COLO668 (cell line): Measurements from ENCODE around the gene PNMA6F.

Experiments used
- DNase-seq: peaks from one replicate; lab custom pipeline; 2025; ENCODE audit not compliant: unreplicated experiment; lab: John Stamatoyannopoulos, UW

The PNMA6F gene

DNA sequence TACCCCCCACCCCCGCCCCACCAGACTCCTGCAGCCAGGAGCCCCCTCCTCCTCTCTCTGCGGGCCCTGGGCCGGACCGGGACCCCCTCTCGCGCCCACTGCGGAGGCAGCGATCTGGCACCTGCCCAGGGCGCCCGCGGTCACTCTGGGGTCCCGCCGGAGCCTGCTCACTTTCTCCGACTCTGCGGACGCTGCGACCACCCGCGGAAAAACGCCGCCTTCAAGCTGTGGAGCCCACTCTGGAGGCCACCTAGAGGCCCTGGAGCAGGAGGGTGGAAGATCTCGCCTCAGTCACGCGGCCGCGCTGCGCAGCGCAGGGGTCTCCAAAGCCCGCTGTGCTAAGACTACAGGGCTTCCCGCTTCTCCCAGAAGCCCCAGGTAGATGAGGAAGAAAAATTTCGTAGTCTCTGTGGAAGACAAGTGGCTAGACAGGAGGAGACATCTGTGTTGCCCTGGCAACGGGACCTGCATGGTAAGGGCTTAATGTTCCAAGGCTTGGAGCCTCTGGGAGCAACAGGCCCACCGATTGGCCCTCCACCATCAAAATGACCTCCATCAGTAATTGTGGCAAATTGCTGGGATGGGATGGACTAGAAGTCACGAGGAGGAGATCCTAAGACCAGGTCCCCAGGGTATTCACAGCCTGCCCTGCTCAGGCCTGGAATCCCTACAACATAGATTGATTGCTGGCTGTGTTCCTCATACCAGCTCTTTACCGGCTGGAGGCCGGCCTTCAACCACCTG, at the start of gene PNMA6F:
PNMA6F (minus strand) TSS at position 387 of the 744 bp plus-strand sequence. CDS start 1,093 bp downstream, outside the sequence.
- no peak for DNase-seq

- DNase-seq: no peak
Observed at GRCh38 chrX:153371256-153371655, 49.7 kb upstream of the PNMA6F start.

GRCh38 chrX:153370293-153371055, 48.9 kb upstream of the PNMA6F start:
- DNase-seq: no peak

GRCh38 chrX:153366878-153367538, 45.4 kb upstream of the PNMA6F start:
- no peak for DNase-seq

DNA sequence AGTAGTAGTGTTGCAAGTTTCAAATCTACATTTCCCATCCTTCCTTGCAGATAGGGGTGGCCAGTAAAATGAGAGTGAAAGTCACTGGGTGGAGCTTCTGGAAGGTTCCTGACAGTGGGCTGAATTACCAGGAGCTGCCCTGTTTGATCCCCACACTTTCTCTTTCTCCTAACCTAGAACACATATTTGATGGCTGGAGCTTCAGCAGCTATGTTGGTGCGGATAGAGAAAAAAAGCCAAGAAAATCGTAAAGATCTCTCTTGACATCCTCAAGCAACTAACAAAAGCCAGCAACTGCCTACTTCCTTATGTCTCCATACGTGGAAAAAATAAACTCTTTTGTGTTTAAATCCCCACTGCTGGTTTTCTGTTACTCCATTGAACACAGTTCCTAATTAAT, 44.6 kb upstream of the PNMA6F start:
- no peak for DNase-seq

DNA sequence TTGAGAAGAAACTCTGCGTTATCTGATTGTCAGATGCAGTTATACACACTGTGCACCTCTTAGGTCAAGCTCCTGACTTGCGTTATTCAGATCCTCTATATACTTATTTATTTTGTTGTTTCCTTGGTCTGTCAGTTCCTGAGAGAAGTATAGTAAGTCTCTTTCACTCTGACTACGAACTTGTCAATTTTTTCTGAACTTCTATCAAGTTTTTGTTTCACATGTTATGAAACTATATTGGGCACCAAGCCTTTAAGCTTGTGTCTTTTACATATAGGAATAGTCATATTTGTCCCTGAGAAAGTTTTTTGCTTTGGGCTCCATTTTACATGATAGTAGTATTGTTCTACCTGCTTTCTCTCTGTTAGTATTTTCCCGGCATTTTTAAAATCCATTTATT, 44.1 kb upstream of the PNMA6F start:
- no peak for DNase-seq

DNA sequence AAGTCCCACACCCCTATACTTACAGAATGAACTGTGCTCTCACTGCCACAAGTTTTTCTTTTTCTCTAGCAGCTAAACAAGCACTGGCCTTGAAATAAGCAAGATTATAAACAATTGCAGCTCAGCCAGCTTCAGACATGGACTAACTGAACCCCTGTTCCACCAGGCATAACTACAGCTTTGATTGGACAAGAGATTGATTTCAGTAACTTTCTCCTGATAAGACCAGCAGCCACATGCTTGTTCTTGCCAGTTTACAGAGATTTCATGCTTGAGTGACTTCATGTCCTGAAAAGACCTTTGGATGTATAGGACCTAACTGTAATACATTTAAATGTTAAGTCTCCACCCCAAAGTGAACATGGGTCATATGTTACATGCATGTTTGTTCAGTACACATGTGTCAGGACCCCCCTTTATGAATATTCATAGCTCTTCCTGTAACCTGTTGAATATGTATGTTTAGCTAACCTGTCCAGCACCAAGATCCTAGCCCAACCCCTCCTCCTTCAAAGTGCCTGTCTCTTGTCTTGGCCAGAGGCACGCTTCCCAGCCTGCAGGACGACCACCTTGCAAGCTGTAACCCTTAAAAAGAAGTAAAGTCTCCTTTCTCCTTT, 40.3 kb upstream of the PNMA6F start:
- DNase-seq: no peak

DNA sequence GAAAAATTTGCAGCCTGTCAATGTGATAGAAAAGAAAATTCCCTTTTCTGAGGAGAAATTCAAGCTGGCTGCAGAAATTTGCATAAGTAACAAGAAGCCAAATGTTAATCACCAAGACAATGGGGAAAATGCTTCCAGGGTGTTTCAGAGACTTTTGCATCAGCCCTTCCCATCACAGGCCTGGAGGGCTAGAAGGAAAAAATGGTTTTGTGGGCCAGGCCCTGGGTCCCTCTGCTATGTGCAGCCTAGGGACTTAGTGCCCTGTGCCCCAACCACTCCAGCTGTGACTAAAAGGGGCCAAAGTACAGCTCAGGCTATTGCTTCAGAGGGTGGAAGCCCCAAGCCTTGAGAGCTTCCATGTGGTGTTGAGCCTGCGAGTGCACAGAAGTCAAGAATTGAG, 36.3 kb upstream of the PNMA6F start:
- no peak for DNase-seq

DNA sequence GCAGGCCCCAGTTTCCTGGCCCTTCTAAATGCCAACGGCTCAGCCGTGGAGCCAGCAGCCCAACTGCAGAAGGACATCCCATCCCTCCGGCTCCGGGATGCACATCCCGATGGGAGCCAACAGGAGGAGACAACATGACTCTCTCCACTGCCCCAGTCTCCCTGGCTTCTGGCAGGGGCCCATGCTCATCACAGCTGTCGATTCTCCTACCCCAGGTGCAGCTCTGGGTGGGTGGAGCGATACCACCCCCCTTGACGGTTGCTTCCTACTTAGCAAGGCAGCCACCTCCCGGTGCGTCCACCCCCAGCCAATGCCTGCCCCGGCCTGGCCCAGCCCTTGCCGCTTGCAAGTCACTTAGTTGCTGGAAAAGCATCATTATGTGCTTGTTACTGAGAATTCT, 31.8 kb upstream of the PNMA6F start:
- DNase-seq: no peak

DNA sequence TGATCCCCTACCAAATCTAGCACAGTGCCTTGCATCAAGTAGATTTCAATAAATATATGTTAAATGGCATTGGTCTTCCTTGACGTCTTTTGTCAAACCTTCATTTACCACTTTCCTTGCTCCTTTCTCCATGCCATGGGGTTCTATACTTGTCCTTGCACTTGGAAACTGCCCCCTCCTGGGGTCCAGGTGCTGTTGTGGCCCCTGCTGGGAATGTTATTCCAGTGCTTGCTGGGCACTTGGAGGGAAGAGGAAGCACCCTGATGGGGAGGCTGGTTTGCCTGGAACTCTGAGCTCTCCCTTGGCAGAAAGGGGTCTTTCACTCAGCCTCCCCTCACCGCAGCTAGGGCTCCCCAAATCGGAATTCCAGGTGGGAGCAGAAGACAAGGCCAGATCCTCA, 31.3 kb upstream of the PNMA6F start:
- DNase-seq: no peak

- no peak for DNase-seq
Observed at GRCh38 chrX:153351981-153352380, 30.4 kb upstream of the PNMA6F start.

DNA sequence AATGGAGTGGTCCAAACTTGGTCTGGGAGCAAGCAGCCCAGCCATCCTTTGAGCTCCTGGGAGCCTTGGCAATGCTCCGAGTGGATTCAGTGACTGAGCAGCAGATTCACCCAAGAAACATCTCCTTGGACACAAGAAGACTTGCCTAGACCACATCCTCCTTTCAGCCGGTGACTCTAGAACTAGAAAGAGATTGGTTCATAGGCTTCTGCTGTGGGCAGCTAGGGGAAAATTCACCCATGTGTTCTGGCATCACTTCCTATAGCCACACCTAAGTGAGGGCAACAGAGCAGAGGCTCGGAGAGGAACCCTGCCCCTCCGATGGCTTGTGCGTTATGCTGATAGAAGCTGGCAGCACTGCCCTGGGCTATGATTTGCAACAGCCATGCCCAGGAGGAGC, 28.4 kb upstream of the PNMA6F start:
- DNase-seq: no peak

- no peak for DNase-seq
Observed at GRCh38 chrX:153348421-153348820, 26.9 kb upstream of the PNMA6F start.

DNA sequence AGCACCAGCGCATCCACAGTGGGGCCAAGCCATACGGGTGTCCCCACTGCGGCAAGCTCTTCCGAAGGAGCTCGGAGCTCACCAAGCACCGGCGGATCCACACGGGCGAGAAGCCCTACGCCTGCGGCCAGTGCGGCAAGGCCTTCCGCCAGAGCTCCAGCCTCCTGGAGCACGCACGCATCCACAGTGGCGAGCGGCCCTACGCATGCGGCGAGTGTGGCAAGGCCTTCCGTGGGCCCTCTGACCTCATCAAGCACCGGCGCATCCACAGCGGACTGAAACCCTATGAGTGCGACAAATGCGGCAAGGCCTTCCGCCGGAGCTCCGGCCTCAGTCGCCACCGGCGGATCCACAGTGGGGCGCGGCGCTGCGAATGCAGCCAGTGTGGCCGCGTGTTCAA, 26.0 kb upstream of the PNMA6F start:
- DNase-seq: no peak

DNA sequence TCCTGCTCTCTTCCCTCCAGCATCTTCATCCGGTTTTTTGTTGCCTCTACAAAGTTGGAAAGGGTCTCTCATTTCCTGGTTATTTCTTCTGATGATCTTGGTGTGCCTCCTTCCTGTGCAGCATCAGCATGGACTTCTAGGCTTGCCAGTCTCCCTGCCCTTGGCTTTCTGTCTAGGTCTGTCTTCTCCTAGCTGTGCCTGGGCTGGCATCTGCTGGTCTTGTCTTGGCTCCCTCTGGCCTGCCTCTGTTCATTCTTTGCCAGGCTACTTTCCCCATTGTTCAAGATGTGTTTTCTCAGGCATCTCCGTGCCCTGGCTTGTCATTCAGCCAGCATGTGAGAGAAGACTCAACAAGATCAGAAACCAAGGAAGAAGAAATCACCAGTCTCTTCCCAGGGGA, 22.1 kb upstream of the PNMA6F start:
- DNase-seq: no peak

DNA sequence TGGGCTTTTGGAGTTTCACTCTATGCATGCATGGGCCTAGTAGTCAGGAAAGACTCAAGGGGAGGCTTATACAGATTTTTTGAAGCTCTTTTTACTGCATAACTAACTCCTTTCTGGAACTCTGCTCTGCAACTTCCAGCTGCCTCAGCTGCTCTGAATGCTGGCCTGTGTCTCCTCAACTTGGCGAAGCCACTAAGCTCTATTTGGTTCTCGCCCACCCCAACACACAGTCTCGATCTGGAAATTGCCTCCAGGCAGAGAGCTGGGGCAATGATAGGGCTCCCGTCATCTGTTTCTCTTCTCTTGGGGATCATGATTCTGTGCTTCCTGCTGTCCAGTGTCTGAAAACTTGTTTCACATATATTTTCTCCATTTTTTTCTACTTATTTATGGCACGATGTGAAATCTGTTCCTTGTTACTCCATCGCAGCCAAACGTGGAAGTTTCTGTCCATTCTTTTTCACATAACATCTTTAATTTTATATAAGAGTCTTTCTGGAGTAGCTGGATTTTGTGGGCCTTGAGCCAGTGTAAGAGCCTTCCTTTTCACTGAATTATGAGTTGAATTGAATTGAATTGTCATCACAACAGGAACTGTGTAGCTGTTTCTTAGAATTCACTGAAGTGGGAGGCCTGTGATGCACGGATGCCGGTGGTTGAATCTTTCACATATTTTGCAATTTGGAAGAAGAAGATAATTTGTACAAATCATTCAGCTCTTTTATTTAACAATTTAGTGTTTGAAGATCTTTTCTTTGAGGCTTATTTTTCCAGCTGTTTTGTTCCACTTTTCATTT, 21.4 kb upstream of the PNMA6F start:
- no peak for DNase-seq

DNA sequence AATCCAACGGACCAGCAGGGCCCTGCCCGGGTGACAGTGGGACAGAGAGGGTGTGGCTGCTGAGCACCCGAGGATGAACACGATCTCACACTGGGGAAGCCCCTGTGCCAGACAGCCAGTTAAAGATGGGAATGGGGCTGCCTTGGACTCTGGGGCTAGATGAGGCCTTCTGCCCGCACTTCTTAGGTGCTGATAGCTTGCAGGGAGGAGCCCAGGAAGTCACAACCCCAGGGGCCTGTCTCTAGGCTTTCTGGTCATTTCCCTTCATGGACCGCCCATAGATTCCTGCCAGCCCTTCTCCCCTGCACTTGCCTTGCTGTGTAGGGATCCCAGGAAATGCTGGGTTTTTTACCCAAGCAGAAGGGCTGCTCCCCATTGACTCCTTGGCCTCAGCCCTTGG, 18.5 kb upstream of the PNMA6F start:
- DNase-seq: no peak

- DNase-seq: no peak
Observed at GRCh38 chrX:153339662-153340061, 18.1 kb upstream of the PNMA6F start.

- no peak for DNase-seq
Observed at GRCh38 chrX:153338836-153339235, 17.3 kb upstream of the PNMA6F start.

GRCh38 chrX:153336988-153337387, 15.4 kb upstream of the PNMA6F start:
- DNase-seq: no peak
